ENCODE results near the gene NRG3. TPM values are rescaled to one million over a fixed set of nuclear protein-coding genes. Genes with fewer than 3 reads are reported as not detected.

Gene NRG3
- total and polyA plus RNA-seq, 2 of the 4 experiments (the other 2 are of a cell fraction) = not detected

GRCh38 chr10:82552267-82552666, 677.3 kb downstream of the NRG3 start:
- Histone ChIP-seq H3K4me2 (ENCODE audit: low read depth, low read length) (no peak overlapping the region), H3K27ac (ENCODE audit: insufficient read depth, low read length) (no peak overlapping the region), H2AFZ (replicated peaks; ENCODE audit: low read length, poor library complexity) (no peak overlapping the region), H2BK15ac (ENCODE audit: low read depth, low read length) (no peak overlapping the region), H3K14ac (replicated peaks; ENCODE audit: low read depth, low read length) (no peak overlapping the region), H4K8ac (ENCODE audit: low read depth in 2 of 2, low read length in 2 of 2) (no peak overlapping the region), H3K9ac (ENCODE audit: low read depth, low read length) (no peak overlapping the region), H2BK120ac (ENCODE audit: low read depth, low read length) (no peak overlapping the region), H2AK5ac (ENCODE audit: low read depth, low read length) (no peak overlapping the region), H3K4me1 (ENCODE audit: control insufficient read depth, insufficient read depth, low read length) (no peaks in the 10 kb centered on the region), H4K20me1 (ENCODE audit: insufficient read depth, low read length) (no peaks in the 10 kb centered on the region), H4K5ac (ENCODE audit: low read depth, low read length) (no peak overlapping the region), H3K27me3 (ENCODE audit: control insufficient read depth, insufficient read depth, low read length) (no peaks in the 10 kb centered on the region), H2BK20ac (ENCODE audit: low read depth, low read length) (no peak overlapping the region), H2AK9ac (replicated peaks; ENCODE audit: low read depth, low read length, poor library complexity) (no peak overlapping the region), H3K4me3 (ENCODE audit: insufficient read depth, low read depth, low read length) (no peak overlapping the region), H4K91ac (ENCODE audit: insufficient read depth, low read depth, low read length) (no peak overlapping the region), H3K4ac (ENCODE audit: low read depth, low read length) (no peak overlapping the region), H3K79me1 (ENCODE audit: low read depth in 1 of 2, low read length in 2 of 2) (no peaks in the 10 kb centered on the region), H2BK5ac (ENCODE audit: low read depth, low read length, poor library complexity, severe bottlenecking) (no peak overlapping the region), H3K18ac (ENCODE audit: low read depth, low read length) (no peak overlapping the region), H3K23ac (ENCODE audit: low read depth, low read length) (no peak overlapping the region), H3K36me3 (ENCODE audit: control insufficient read depth, insufficient read depth, low read length) (no peaks in the 10 kb centered on the region), H3K9me1 (ENCODE audit: insufficient read depth, low read length) (no peaks in the 10 kb centered on the region), H3K9me3 (ENCODE audit: control insufficient read depth, insufficient read depth, low read length) (peaks cover 8% of the 10 kb centered on the region; the same call in 1 of the 2 replicates), H3K56ac (ENCODE audit: extremely low read depth, insufficient read depth, low read length) (no peak overlapping the region)
- intact Hi-C loops (cut with micrococcal nuclease) (no loop called here), in situ Hi-C loops (cut with MboI; ENCODE audit: low sequenced_read_pairs) (no loop called here), dilution Hi-C loops (cut with HindIII; ENCODE audit: low sequenced_read_pairs, unreplicated experiment) (no loop called here)
- no TSS peak for BruUV-seq (replicated peaks)
- ChIA-PET CTCF (no interaction called here), POLR2A (ENCODE audit: unreplicated experiment) (no interaction called here)
- no CpG with 5 or more reads among the region's 1 CpG for WGBS, 2 experiments (ENCODE audit: extremely low coverage in 2 of 2, insufficient read length in 1 of 2)
- DNase-seq (no peak), ATAC-seq (ENCODE audit: low read depth) (no peak)
- TF ChIP-seq CHD1 (IDR thresholded peaks at IDR 0.05; ENCODE audit: low read depth, low read length) (no peak), MAFK (IDR thresholded peaks at IDR 0.05; ENCODE audit: low read depth, low read length) (peak; percentile 94)

All from IMR-90 (cell line).